Measurements from ENCODE around the gene CIAO1.

DNA sequence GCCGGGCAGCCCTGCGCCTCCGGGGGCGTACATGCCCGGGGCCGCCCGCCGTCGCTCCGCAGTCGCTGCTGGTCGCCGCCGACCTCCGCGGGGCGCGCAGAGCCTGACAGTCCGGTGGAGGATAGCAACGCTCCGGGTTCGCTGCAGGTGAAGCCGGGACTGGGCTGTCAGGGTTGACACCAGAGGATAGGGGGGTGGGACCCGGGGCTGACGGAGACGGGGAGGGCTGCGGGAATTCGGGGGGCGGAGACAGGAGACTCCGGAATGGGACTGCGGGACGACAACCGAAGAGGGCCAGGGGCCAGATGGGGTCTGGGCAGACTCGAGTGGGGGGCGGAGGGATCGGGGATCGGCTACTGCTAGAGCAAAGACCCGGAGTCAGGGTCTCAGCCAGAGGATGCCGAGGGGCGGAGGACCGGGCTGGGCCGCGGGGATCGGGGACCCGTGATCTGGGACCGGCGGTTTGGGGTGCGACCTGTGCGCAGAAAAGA, 631 bp upstream of the CIAO1 start:
- TF ChIP-seq CTCF (IDR thresholded peaks at IDR 0.05) = no peak
- no peak for TF ChIP-seq EP300 (IDR thresholded peaks at IDR 0.05)
- TF ChIP-seq POLR2A (IDR thresholded peaks at IDR 0.05) = no peak
- TF ChIP-seq POLR2AphosphoS5 (IDR thresholded peaks at IDR 0.05) = no peak

Data from sigmoid colon (tissue), 4 donors.